Measurements from ENCODE around the gene SIT1.

GRCh38 chr9:35687972-35688557 lies 37.3 kb upstream of the SIT1 start:
- TF ChIP-seq CTCF (conservative IDR thresholded peaks at IDR 0.05; ENCODE audit: low read length), result no peak
- no peak for TF ChIP-seq EZH2phosphoT487 (IDR thresholded peaks at IDR 0.05; ENCODE audit: borderline replicate concordance, low read depth, low read length)

All from OCI-LY7 (cell line).